B cell (primary cell): Measurements from ENCODE around the gene PIK3CD. TPM values are rescaled to one million over a fixed set of nuclear protein-coding genes. Genes with fewer than 3 reads are reported as not detected.
A peak's percentile ranks its signal among the peaks of the same experiment; 100 is the strongest.

Experiments
- ATAC-seq: fragments of 200-7000 bp; cut with Tn5 transposase; one replicate; pipeline ENCODE4 v1.10.0; 2021; ENCODE audit warnings: low read depth, mild to moderate bottlenecking, moderate number of reproducible peaks, moderate library complexity
- CTCF ChIA-PET: fragments of 350-600 bp; sonication (Branson Sonifier 250); formaldehyde crosslinking; loops from one replicate; lab custom pipeline; 2021; ENCODE audit warnings: antibody characterized with exemption, inconsistent platforms; lab: Charles Lee
- POLR2A ChIA-PET: fragments of 350-600 bp; sonication (Branson Sonifier 250); formaldehyde crosslinking; loops from one replicate; lab custom pipeline; 2021; ENCODE audit warnings: antibody characterized with exemption; lab: Charles Lee
- DNase-seq: peaks from one replicate; pipeline ENCODE4 v3.0.0; 2013
- H2AFZ ChIP-seq: 2 replicates; pipeline ENCODE4 v1.6.1; 2012; ENCODE audit warnings: mild to moderate bottlenecking, low read depth, low read length; ENCODE audit not compliant: insufficient read depth, poor library complexity, severe bottlenecking
- H3K27ac ChIP-seq, 2 donors: 1 replicate in 1 of 2; 2 replicates in 1 of 2; pipeline ENCODE4 v1.5.1; 2012 to 2013; ENCODE audit warnings: low read length in 2 of 2, mild to moderate bottlenecking in 2 of 2, moderate library complexity in 1 of 2
- H3K27me3 ChIP-seq, 4 experiments: fragments of 200-600 bp in 1 of 4; sonication (generic) in 1 of 4; replicated peaks in 1 of 4; 1 replicate in 2 of 4; 2 replicates in 2 of 4; pipeline versions ENCODE4 v1.6.1 to v1.7.0; 2013 to 2016; ENCODE audit warnings: low read length in 3 of 4, mild to moderate bottlenecking in 2 of 4, mixed read lengths in 1 of 4, moderate library complexity in 1 of 4; ENCODE audit not compliant: insufficient read depth in 4 of 4, control insufficient read depth in 3 of 4; ENCODE audit errors: control extremely low read depth in 1 of 4
- H3K36me3 ChIP-seq, 2 experiments: replicated peaks in 1 of 2; 1 replicate in 1 of 2; 2 replicates in 1 of 2; pipeline versions ENCODE4 v1.6.1 to v1.7.1; 2013; ENCODE audit warnings: low read length in 1 of 2; ENCODE audit not compliant: insufficient read depth in 2 of 2, control insufficient read depth in 1 of 2; ENCODE audit errors: control extremely low read depth in 1 of 2, extremely low read depth in 1 of 2
- H3K4me1 ChIP-seq, 2 donors: fragments of 200-600 bp in 1 of 2; sonication (generic) in 1 of 2; 1 replicate in 1 of 2; 2 replicates in 1 of 2; pipeline versions ENCODE4 v1.5.1 to v1.6.1; 2013 to 2017; ENCODE audit warnings: low read length in 2 of 2; ENCODE audit not compliant: control insufficient read depth in 2 of 2, insufficient read depth in 2 of 2
- H3K4me2 ChIP-seq: replicated peaks from 2 replicates; pipeline ENCODE3; 2012; ENCODE audit warnings: mild to moderate bottlenecking, low read depth, low read length; ENCODE audit not compliant: poor library complexity, severe bottlenecking
- H3K4me3 ChIP-seq, 5 experiments: fragments of 200-600 bp in 1 of 5; sonication (generic) in 1 of 5; 1 replicate in 3 of 5; 2 replicates in 2 of 5; pipeline versions ENCODE4 v1.5.1 to v1.7.0; 2011 to 2016; ENCODE audit warnings: low read length in 4 of 5, mild to moderate bottlenecking in 4 of 5, low read depth in 2 of 5, control low read depth in 1 of 5, moderate library complexity in 1 of 5; ENCODE audit not compliant: insufficient read depth in 1 of 5; ENCODE audit errors: control extremely low read depth in 1 of 5, extremely low read depth in 1 of 5
- H3K79me2 ChIP-seq: fragments of 200-600 bp; sonication (generic); one replicate; pipeline ENCODE4 v1.6.0; 2016; ENCODE audit warnings: low read length; ENCODE audit not compliant: control insufficient read depth, insufficient read depth
- H3K9ac ChIP-seq: fragments of 200-600 bp; sonication (generic); 2 replicates; pipeline ENCODE4 v1.6.1; 2017; ENCODE audit warnings: mild to moderate bottlenecking, low read length, moderate library complexity
- H3K9me3 ChIP-seq, 3 donors: one replicate each; pipeline versions ENCODE4 v1.6.1 to v1.7.1; 2013; ENCODE audit warnings: low read length in 2 of 3; ENCODE audit not compliant: control insufficient read depth in 2 of 3, insufficient read depth in 1 of 3; ENCODE audit errors: control extremely low read depth in 1 of 3
- H4K20me1 ChIP-seq: 2 replicates; pipeline ENCODE4 v1.6.0; 2012; ENCODE audit warnings: mild to moderate bottlenecking, low read length; ENCODE audit not compliant: insufficient read depth, control insufficient read depth, poor library complexity, severe bottlenecking
- H3K27ac Mint-ChIP-seq: one replicate; pipeline ENCODE4 v1.8.0; 2021; ENCODE audit warnings: mixed read lengths
- H3K27me3 Mint-ChIP-seq: one replicate; pipeline ENCODE4 v1.8.0; 2021; ENCODE audit warnings: mixed read lengths
- H3K4me1 Mint-ChIP-seq: one replicate; pipeline ENCODE4 v1.8.0; 2021; ENCODE audit warnings: mixed read lengths
- H3K4me3 Mint-ChIP-seq: one replicate; pipeline ENCODE4 v1.8.0; 2021; ENCODE audit warnings: mixed read lengths
- H3K9me3 Mint-ChIP-seq: one replicate; pipeline ENCODE4 v1.8.0; 2022; ENCODE audit warnings: mixed read lengths; ENCODE audit not compliant: insufficient read depth
- CTCF ChIP-seq: fragments of 200-600 bp; IDR thresholded peaks from one replicate; pipeline ENCODE4 v1.8.0; 2022; ENCODE audit warnings: antibody characterized with exemption, mild to moderate bottlenecking
- EZH2 ChIP-seq: IDR thresholded peaks from 2 replicates; pipeline ENCODE4 v1.6.1; 2012; ENCODE audit warnings: borderline replicate concordance, low read depth, mild to moderate bottlenecking, moderate library complexity, low read length; ENCODE audit not compliant: insufficient read depth, poor library complexity, severe bottlenecking
- WGBS: methylation state at CpG from one replicate; pipeline ENCODE4 v1.1.5; 2013; ENCODE audit warnings: missing lambda C conversion rate; ENCODE audit not compliant: insufficient coverage; 5-methylcytosine and 5-hydroxymethylcytosine counted together
- intact Hi-C: fragments of 100-400 bp; cut with micrococcal nuclease; formaldehyde crosslinking; loops from one replicate; pipeline ENCODE4 v1.10.0; 2022
- polyA plus RNA-seq: library from polyadenylated mRNA; depleted of rRNA; stranded (reverse); fragments of >200 nt; gene quantifications from 2 replicates; pipeline ENCODE4 v1.2.3, GENCODE V29; 2012
- total RNA-seq, 2 donors: library from RNA; stranded (reverse); fragments of 120-200 nt in 1 of 2; gene quantifications; 1 replicate in 1 of 2; 2 replicates in 1 of 2; pipeline versions ENCODE4 v1.2.3 to v1.2.4, GENCODE V29; 2013 to 2022

Gene PIK3CD
- total and polyA plus RNA-seq, 2 donors (not counting 1 experiment from before 2014, with no cell fraction given) = 144 to 222 TPM

DNA sequence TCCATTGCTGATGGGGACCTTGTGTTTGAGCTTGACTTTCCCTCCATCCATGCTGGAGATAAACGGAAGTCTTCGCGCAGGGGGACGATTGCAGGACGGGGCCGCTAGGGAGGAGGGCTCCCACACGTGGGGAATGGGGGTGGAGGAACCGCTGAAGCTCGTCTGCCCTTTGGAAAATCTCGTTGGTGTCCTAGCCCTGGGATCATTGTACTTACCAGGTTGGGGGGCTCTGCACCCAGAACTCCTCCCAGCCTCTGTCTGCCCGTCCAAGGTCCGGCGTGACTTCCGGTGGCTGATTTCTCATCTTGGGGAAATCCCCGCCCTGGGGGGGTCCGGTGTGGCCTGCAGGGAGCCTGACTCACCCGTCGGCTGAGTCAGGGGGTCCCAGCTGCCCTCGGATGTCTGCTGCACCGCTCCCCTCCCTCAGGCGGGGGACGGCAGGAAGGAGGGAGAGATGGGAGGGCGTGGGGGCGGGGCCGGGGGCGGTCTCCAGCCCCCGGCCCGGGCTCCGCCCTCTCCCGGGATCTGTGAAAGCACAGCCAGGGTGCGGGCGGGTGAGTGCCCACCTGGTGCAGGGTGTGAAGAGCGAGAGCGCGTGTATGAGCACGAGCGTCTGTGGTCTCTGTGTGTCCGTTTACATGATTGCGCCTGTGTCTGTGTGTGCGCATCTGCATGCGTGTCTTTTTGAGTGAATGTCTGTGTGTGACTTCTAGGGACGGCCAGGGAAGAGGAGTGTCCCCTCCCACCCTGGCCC lies 35.8 kb downstream of the PIK3CD start:
- peaks cover 98% of the 10 kb centered on the region for H3K79me2 ChIP-seq
- DNase-seq (peak; percentile 61), ATAC-seq (peak; percentile 50)
- peaks cover 59 to 72% of the 10 kb centered on the region in 2 donors for H3K4me1 ChIP-seq
- H3K9me3 ChIP-seq = no peaks in the 10 kb centered on the region
- H2AFZ ChIP-seq = peak overlapping the region; percentile 35
- Mint-ChIP-seq H3K9me3 (no peaks in the 10 kb centered on the region), H3K27me3 (no peaks in the 10 kb centered on the region), H3K27ac (peak overlapping the region; percentile 88), H3K4me3 (peak overlapping the region; percentile 85), H3K4me1 (peaks cover 64% of the 10 kb centered on the region)
- peak overlapping the region; percentile 73 for H3K9ac ChIP-seq
- 2% methylated on average over 39 of the region's 42 CpGs for WGBS
- H3K27ac ChIP-seq = peak overlapping the region; percentile 19 to 63
- intact Hi-C loops = loop anchor here (2.0 kb wide), 2 partner anchors 30 to 98 kb away; partner anchors contain the start of gene TMEM201
- peak overlapping the region; percentile 30 to 68 (median 47) for H3K4me3 ChIP-seq
- H3K27me3 ChIP-seq = no peaks in the 10 kb centered on the region
- peak overlapping the region; percentile 97 for H3K4me2 ChIP-seq
- ChIA-PET CTCF (interaction anchor here (0.6 to 11.4 kb wide), 6 partner anchors 22 to 59 kb away, joined by 3 to 119 read pairs (median 5); partner anchors contain the start of gene PIK3CD), POLR2A (interaction anchor here (0.8 to 4.6 kb wide), 3 partner anchors 18 to 61 kb away, joined by 5 to 51 read pairs (median 13); no protein-coding TSS in a partner anchor)
- peaks cover 95% of the 10 kb centered on the region for H4K20me1 ChIP-seq
- peaks cover 7 to 32% of the 10 kb centered on the region in 2 experiments for H3K36me3 ChIP-seq
- TF ChIP-seq EZH2 = no peak
- no peak for TF ChIP-seq CTCF
